ENCODE data around the gene PLEKHA8. TPM values are rescaled to one million over a fixed set of nuclear protein-coding genes. Genes with fewer than 3 reads are reported as not detected.

The PLEKHA8 gene
- total RNA-seq (10 to 100 TPM in 1 of 9 donors, 1 to 10 TPM in 8; 4.1 to 14.5 (median 6.4) TPM), polyA plus RNA-seq (1 to 10 TPM; 2.1 to 6.6 (median 2.2) TPM)
- long read RNA-seq, donor 1 = 0 reads
- long read RNA-seq, donor 2, partial matches to known transcripts = 0 of 1 reads
- long read RNA-seq, donor 2, other reads (novel, unspliced or antisense) = 0 of 1 reads
- long read RNA-seq, donor 3, partial matches to known transcripts = 0 of 1 reads
- long read RNA-seq, donor 3, other reads (novel, unspliced or antisense) = 0 of 1 reads
- long read RNA-seq, donor 4 = 0 reads
- long read RNA-seq, donor 5, full-length matches to known transcripts = 4 of 7 reads
- long read RNA-seq, donor 5, partial matches to known transcripts = 0 of 7 reads
- long read RNA-seq, donor 5, other reads (novel, unspliced or antisense) = 3 of 7 reads
- long read RNA-seq, donor 6 = 0 reads
- long read RNA-seq, donor 7 = 0 reads
- long read RNA-seq, donor 8 = 0 reads
- long read RNA-seq, donor 9 = 0 reads
- long read RNA-seq, donor 10 = 0 reads

GRCh38 chr7:30028216-30028748 lies at the start of gene PLEKHA8:
Gene PLEKHA8, plus strand, starts transcription at chr7:30028412. Its CDS starts 351 bp downstream, at chr7:30028763.
- peak; percentile 84 to 93 (median 89) for DNase-seq
- Histone ChIP-seq H3K27ac (peak within 1 kb of the TSS; percentile 77 to 92 (median 89)), H3K27me3 (no peaks in the 10 kb centered on the region), H3K36me3 (replicated peaks in 1 of 2) (no peaks in the 10 kb centered on the region), H3K9me3 (replicated peaks in 1 of 3) (no peaks in the 10 kb centered on the region), H3K4me1 (replicated peaks in 1 of 2) (peaks cover 15 to 30% of the 10 kb centered on the region in 2 donors), H3K4me3 (peak within 1 kb of the TSS; percentile 49 to 92 (median 74))
- intact Hi-C loops (cut with DNase I) = no loop called here
- TF ChIP-seq POLR2A (IDR thresholded peaks at IDR 0.05) = peak; percentile 69 to 81
- TF ChIP-seq CTCF (IDR thresholded peaks at IDR 0.05) = peak in 1 of 6 experiments; percentile 8
- 0 to 3% (median 1%) methylated on average over 6 to 70 of the region's 70 CpGs for WGBS, 4 donors

- Histone ChIP-seq H3K4me3 (no peak overlapping the region), H3K4me1 (replicated peaks in 1 of 2) (peaks cover 0 to 13% of the 10 kb centered on the region in 2 donors), H3K27me3 (no peaks in the 10 kb centered on the region), H3K36me3 (replicated peaks in 1 of 2) (no peaks in the 10 kb centered on the region), H3K27ac (no peak overlapping the region), H3K9me3 (replicated peaks in 1 of 3) (no peaks in the 10 kb centered on the region)
- no peak for DNase-seq
- intact Hi-C loops (cut with DNase I) = no loop called here
- TF ChIP-seq CTCF (IDR thresholded peaks at IDR 0.05) (no peak), POLR2A (IDR thresholded peaks at IDR 0.05) (no peak)
Measured at GRCh38 chr7:29980151-29980550, 48.1 kb upstream of the PLEKHA8 start.

GRCh38 chr7:29987083-29987482 lies 41.1 kb upstream of the PLEKHA8 start:
- intact Hi-C loops (cut with DNase I) = no loop called here
- Histone ChIP-seq H3K36me3 (replicated peaks in 1 of 2) (no peaks in the 10 kb centered on the region), H3K4me1 (replicated peaks in 1 of 2) (peaks cover 0 to 17% of the 10 kb centered on the region in 2 donors), H3K9me3 (replicated peaks in 1 of 3) (no peaks in the 10 kb centered on the region), H3K27ac (peak overlapping the region in 3 of 5 donors; percentile 10 to 93 (median 91)), H3K27me3 (no peaks in the 10 kb centered on the region), H3K4me3 (no peak overlapping the region)
- 19 to 32% (median 26%) methylated on average over 2 of the region's 2 CpGs for WGBS, 4 donors
- DNase-seq = no peak
- TF ChIP-seq POLR2A (IDR thresholded peaks at IDR 0.05) = no peak
- no peak for TF ChIP-seq CTCF (IDR thresholded peaks at IDR 0.05)

GRCh38 chr7:29987811-29988317 lies 40.3 kb upstream of the PLEKHA8 start:
- Histone ChIP-seq H3K36me3 (replicated peaks in 1 of 2) (no peaks in the 10 kb centered on the region), H3K27ac (peak overlapping the region in 4 of 5 donors; percentile 81 to 93 (median 88)), H3K9me3 (replicated peaks in 1 of 3) (peaks cover 0 to 5% (median 0%) of the 10 kb centered on the region in 3 donors), H3K4me1 (replicated peaks in 1 of 2) (peaks cover 0 to 17% of the 10 kb centered on the region in 2 donors), H3K27me3 (no peaks in the 10 kb centered on the region), H3K4me3 (peak overlapping the region in 1 of 4 donors; percentile 98)
- peak in 2 of 7 donors; percentile 14 to 27 for DNase-seq
- intact Hi-C loops (cut with DNase I) = no loop called here
- TF ChIP-seq POLR2A (IDR thresholded peaks at IDR 0.05) = no peak
- no peak for TF ChIP-seq CTCF (IDR thresholded peaks at IDR 0.05)
- WGBS, 4 donors = 31 to 50% (median 45%) methylated on average over 5 to 8 of the region's 8 CpGs

Measured in adrenal gland (tissue), 19 donors.